Suppressor macrophage (primary cell): ENCODE results near the gene GCDH.
"Not testable (repeated sequence)": the region's sequence is repeated elsewhere in the genome, so short reads cannot be mapped to it uniquely, and the experiment has no call there.

Source experiments
- DNase-seq, 4 experiments: peaks; one replicate each; pipeline ENCODE4 v3.0.0-alpha.2; 2020 to 2022

The GCDH gene

GRCh38 chr19:12912571-12912970 is 21.6 kb downstream of the GCDH start:
- DNase-seq, result no peak

- DNase-seq, result peak in 1 of 4 experiments; percentile 8
Observed at GRCh38 chr19:12913011-12913561, 22.1 kb downstream of the GCDH start.

GRCh38 chr19:12913851-12914690 is 23.1 kb downstream of the GCDH start:
- DNase-seq, result peak; percentile 49 to 65 (median 56)

GRCh38 chr19:12915860-12916259 is 24.9 kb downstream of the GCDH start:
- not testable (repeated sequence) for DNase-seq

- DNase-seq, result no peak
Observed at GRCh38 chr19:12918253-12918652, 27.3 kb downstream of the GCDH start.

GRCh38 chr19:12921047-12921446 is 30.1 kb downstream of the GCDH start:
- DNase-seq, result no peak

- no peak for DNase-seq
Observed at GRCh38 chr19:12922959-12923358, 32.0 kb downstream of the GCDH start.

GRCh38 chr19:12924621-12925310 is 33.8 kb downstream of the GCDH start:
- no peak for DNase-seq

- DNase-seq, result no peak
Observed at GRCh38 chr19:12930002-12930645, 39.2 kb downstream of the GCDH start.

GRCh38 chr19:12932392-12933286 is 41.7 kb downstream of the GCDH start:
- peak; percentile 43 to 64 (median 58) for DNase-seq

GRCh38 chr19:12933287-12934072 is 42.5 kb downstream of the GCDH start, which contains the start of gene FARSA:
FARSA (minus strand) TSS chr19:12933711; CDS start chr19:12933696, 15 bp downstream.
- DNase-seq, result peak; percentile 94 to 97 (median 95)

- DNase-seq, result no peak
Observed at GRCh38 chr19:12935071-12935470, 44.1 kb downstream of the GCDH start.

- DNase-seq, result peak in 1 of 4 experiments; percentile 1
Observed at GRCh38 chr19:12936582-12936981, 45.6 kb downstream of the GCDH start.

- peak; percentile 76 to 88 (median 85) for DNase-seq
Observed at GRCh38 chr19:12937093-12937926, 46.4 kb downstream of the GCDH start.

GRCh38 chr19:12937927-12938778 is 47.2 kb downstream of the GCDH start, which contains the start of gene CALR:
CALR (plus strand) TSS chr19:12938609; CDS start chr19:12938680, 71 bp downstream.
- DNase-seq, result peak; percentile 99 to 100 (median 100)

- DNase-seq, result peak; percentile 61 to 71 (median 66)
Observed at GRCh38 chr19:12938779-12939601, 48.0 kb downstream of the GCDH start.

GRCh38 chr19:12939975-12940423 is 49.0 kb downstream of the GCDH start:
- no peak for DNase-seq

GRCh38 chr19:12940897-12941296 is 49.9 kb downstream of the GCDH start:
- DNase-seq, result peak in 1 of 4 experiments; percentile 1
